NCI-H524 (cell line): ENCODE results near the gene FAM120AOS.

Experiments
- DNase-seq, 2 experiments: peaks; one replicate each; lab custom pipeline; 2025; lab: John Stamatoyannopoulos, UW

Gene FAM120AOS

GRCh38 chr9:93437996-93438395 lies 15.4 kb downstream of the FAM120AOS start:
- no peak for DNase-seq

GRCh38 chr9:93436655-93437407 lies 16.6 kb downstream of the FAM120AOS start:
- no peak for DNase-seq

GRCh38 chr9:93436218-93436617 lies 17.2 kb downstream of the FAM120AOS start:
- DNase-seq = no peak

GRCh38 chr9:93435386-93435785 lies 18.0 kb downstream of the FAM120AOS start:
- DNase-seq = no peak

GRCh38 chr9:93434056-93434455 lies 19.3 kb downstream of the FAM120AOS start:
- DNase-seq = no peak

- DNase-seq = no peak
These were observed 20.4 kb downstream of the FAM120AOS start for GRCh38 chr9:93432964-93433363.

- DNase-seq = peak; percentile 16 to 66
These were observed 21.8 kb downstream of the FAM120AOS start for GRCh38 chr9:93431539-93432105.

- DNase-seq = no peak
These were observed 25.6 kb downstream of the FAM120AOS start for GRCh38 chr9:93427655-93428379.

GRCh38 chr9:93422977-93423616 lies 30.3 kb downstream of the FAM120AOS start:
- DNase-seq = no peak

- no peak for DNase-seq
These were observed 34.4 kb downstream of the FAM120AOS start for GRCh38 chr9:93419023-93419422.

- no peak for DNase-seq
These were observed 35.8 kb downstream of the FAM120AOS start for GRCh38 chr9:93417538-93417937.

GRCh38 chr9:93416530-93417235 lies 36.7 kb downstream of the FAM120AOS start:
- no peak for DNase-seq

GRCh38 chr9:93415176-93415690 lies 38.1 kb downstream of the FAM120AOS start:
- no peak for DNase-seq

- no peak for DNase-seq
These were observed 39.9 kb downstream of the FAM120AOS start for GRCh38 chr9:93413530-93413929.

- no peak for DNase-seq
These were observed 47.0 kb downstream of the FAM120AOS start for GRCh38 chr9:93406371-93406770.

GRCh38 chr9:93398471-93398870 lies 54.9 kb downstream of the FAM120AOS start:
- no peak for DNase-seq

GRCh38 chr9:93397661-93398373 lies 55.6 kb downstream of the FAM120AOS start:
- DNase-seq = no peak
